ENCODE measurements around the gene TIGD3. TPM values are rescaled to one million over a fixed set of nuclear protein-coding genes. Genes with fewer than 3 reads are reported as not detected.

Gene TIGD3
- total and polyA plus RNA-seq, 2 of the 13 experiments (the other 11 are each of a cell fraction or from before 2014, with no cell fraction given) = 0.49 to 4.9 TPM

GRCh38 chr11:65382033-65382803 lies 27.7 kb downstream of the TIGD3 start, which contains the start of gene SLC25A45 (continued):
- TF ChIP-seq KIAA2018 (CRISPR knock-in tag; IDR thresholded peaks at IDR 0.05; ENCODE audit: borderline replicate concordance) (no peak), ZBTB4 (CRISPR knock-in tag; IDR thresholded peaks at IDR 0.05; ENCODE audit: borderline replicate concordance) (no peak), ELF4 (CRISPR knock-in tag; IDR thresholded peaks at IDR 0.05; ENCODE audit: borderline replicate concordance) (no peak), ZBTB20 (CRISPR knock-in tag; IDR thresholded peaks at IDR 0.05; ENCODE audit: borderline replicate concordance, low read depth) (peak; percentile 80), KDM4B (CRISPR knock-in tag; IDR thresholded peaks at IDR 0.05) (peak; percentile 8; the same call in 1 of the 2 replicates), JUND (CRISPR knock-in tag; IDR thresholded peaks at IDR 0.05) (peak; percentile 90), GTF3A (CRISPR knock-in tag; conservative IDR thresholded peaks at IDR 0.05) (no peak; the same call in 1 of the 2 replicates), SMC3 (IDR thresholded peaks at IDR 0.05; ENCODE audit: low read length) (no peak), PHB2 (IDR thresholded peaks at IDR 0.05; ENCODE audit: partially characterized antibody) (no peak), MATR3 (CRISPR knock-in tag; IDR thresholded peaks at IDR 0.05) (no peak), ZNF207 (IDR thresholded peaks at IDR 0.05; ENCODE audit: borderline replicate concordance) (no peak), HOXA7 (CRISPR knock-in tag; IDR thresholded peaks at IDR 0.05) (no peak), MYC (CRISPR knock-in tag; IDR thresholded peaks at IDR 0.05; ENCODE audit: borderline replicate concordance) (peak; percentile 94), CHD4 (IDR thresholded peaks at IDR 0.05; ENCODE audit: borderline replicate concordance, low read length) (no peak), POGZ (CRISPR knock-in tag; IDR thresholded peaks at IDR 0.05) (peak; percentile 74), NR2F2 (IDR thresholded peaks at IDR 0.05; ENCODE audit: borderline replicate concordance, low read depth) (peak; percentile 84; the same call in 1 of the 2 replicates)
- TF ChIP-seq, protein P1, sequence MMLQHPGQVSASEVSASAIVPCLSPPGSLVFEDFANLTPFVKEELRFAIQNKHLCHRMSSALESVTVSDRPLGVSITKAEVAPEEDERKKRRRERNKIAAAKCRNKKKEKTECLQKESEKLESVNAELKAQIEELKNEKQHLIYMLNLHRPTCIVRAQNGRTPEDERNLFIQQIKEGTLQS (CRISPR knock-in tag; IDR thresholded peaks at IDR 0.05) = peak; percentile 87
- TF ChIP-seq, protein P2, sequence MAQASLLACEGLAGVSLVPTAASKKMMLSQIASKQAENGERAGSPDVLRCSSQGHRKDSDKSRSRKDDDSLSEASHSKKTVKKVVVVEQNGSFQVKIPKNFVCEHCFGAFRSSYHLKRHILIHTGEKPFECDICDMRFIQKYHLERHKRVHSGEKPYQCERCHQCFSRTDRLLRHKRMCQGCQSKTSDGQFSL (CRISPR knock-in tag; IDR thresholded peaks at IDR 0.05) = no peak
